Activated naive CD8-positive, alpha-beta T cell (primary cell): ENCODE results near the gene PHTF2.
"Not testable (repeated sequence)": the region's sequence is repeated elsewhere in the genome, so short reads cannot be mapped to it uniquely, and the experiment has no call there.

Experiments
- H3K27ac Mint-ChIP-seq: one replicate; pipeline ENCODE4 v1.8.0; 2021; ENCODE audit warnings: mixed read lengths
- H3K27me3 Mint-ChIP-seq: one replicate; pipeline ENCODE4 v1.8.0; 2021; ENCODE audit warnings: mixed read lengths
- H3K36me3 Mint-ChIP-seq: one replicate; pipeline ENCODE4 v1.8.0; 2021; ENCODE audit warnings: mixed read lengths
- H3K4me1 Mint-ChIP-seq: one replicate; pipeline ENCODE4 v1.8.0; 2021; ENCODE audit warnings: low read depth, mixed read lengths
- H3K4me3 Mint-ChIP-seq: one replicate; pipeline ENCODE4 v1.8.0; 2021; ENCODE audit warnings: mild to moderate bottlenecking, mixed read lengths
- H3K9me3 Mint-ChIP-seq: one replicate; pipeline ENCODE4 v1.8.0; 2021; ENCODE audit warnings: low read depth, mixed read lengths

PHTF2 gene

GRCh38 chr7:77982926-77983550 lies 184.5 kb downstream of the PHTF2 start:
- Mint-ChIP-seq H3K4me3 (no peak overlapping the region), H3K9me3 (no peaks in the 10 kb centered on the region), H3K27me3 (no peaks in the 10 kb centered on the region), H3K4me1 (peaks cover 2% of the 10 kb centered on the region), H3K27ac (no peak overlapping the region), H3K36me3 (no peaks in the 10 kb centered on the region)

GRCh38 chr7:77983973-77984372 lies 185.4 kb downstream of the PHTF2 start:
- Mint-ChIP-seq H3K4me1 (peaks cover 2% of the 10 kb centered on the region), H3K9me3 (no peaks in the 10 kb centered on the region), H3K4me3 (no peak overlapping the region), H3K27me3 (no peaks in the 10 kb centered on the region), H3K36me3 (no peaks in the 10 kb centered on the region), H3K27ac (no peak overlapping the region)

- Mint-ChIP-seq H3K4me1 (peaks cover 2% of the 10 kb centered on the region), H3K9me3 (no peaks in the 10 kb centered on the region), H3K36me3 (no peaks in the 10 kb centered on the region), H3K4me3 (no peak overlapping the region), H3K27me3 (no peaks in the 10 kb centered on the region), H3K27ac (no peak overlapping the region)
Observed at GRCh38 chr7:77985232-77985973, 186.8 kb downstream of the PHTF2 start.

GRCh38 chr7:77985974-77986339 lies 187.4 kb downstream of the PHTF2 start:
- no peaks in the 10 kb centered on the region for H3K9me3 Mint-ChIP-seq
- peaks cover 2% of the 10 kb centered on the region for H3K4me1 Mint-ChIP-seq
- no peaks in the 10 kb centered on the region for H3K27me3 Mint-ChIP-seq
- H3K4me3 Mint-ChIP-seq: no peak overlapping the region
- no peaks in the 10 kb centered on the region for H3K36me3 Mint-ChIP-seq
- H3K27ac Mint-ChIP-seq: no peak overlapping the region

- no peak overlapping the region for H3K4me3 Mint-ChIP-seq
- no peaks in the 10 kb centered on the region for H3K9me3 Mint-ChIP-seq
- no peaks in the 10 kb centered on the region for H3K36me3 Mint-ChIP-seq
- H3K27ac Mint-ChIP-seq: no peak overlapping the region
- no peaks in the 10 kb centered on the region for H3K4me1 Mint-ChIP-seq
- H3K27me3 Mint-ChIP-seq: no peaks in the 10 kb centered on the region
Observed at GRCh38 chr7:77989981-77990566, 191.5 kb downstream of the PHTF2 start.

- no peak overlapping the region for H3K27ac Mint-ChIP-seq
- no peaks in the 10 kb centered on the region for H3K27me3 Mint-ChIP-seq
- H3K4me1 Mint-ChIP-seq: no peaks in the 10 kb centered on the region
- no peak overlapping the region for H3K4me3 Mint-ChIP-seq
- no peaks in the 10 kb centered on the region for H3K36me3 Mint-ChIP-seq
- H3K9me3 Mint-ChIP-seq: no peaks in the 10 kb centered on the region
Observed at GRCh38 chr7:77991656-77992055, 193.1 kb downstream of the PHTF2 start.

GRCh38 chr7:77993838-77994237 lies 195.3 kb downstream of the PHTF2 start:
- peaks cover under 1% of the 10 kb centered on the region for H3K9me3 Mint-ChIP-seq
- H3K4me1 Mint-ChIP-seq: no peaks in the 10 kb centered on the region
- H3K36me3 Mint-ChIP-seq: no peaks in the 10 kb centered on the region
- H3K27me3 Mint-ChIP-seq: no peaks in the 10 kb centered on the region
- H3K4me3 Mint-ChIP-seq: no peak overlapping the region
- H3K27ac Mint-ChIP-seq: no peak overlapping the region

GRCh38 chr7:77995717-77996116 lies 197.1 kb downstream of the PHTF2 start:
- no peaks in the 10 kb centered on the region for H3K4me1 Mint-ChIP-seq
- no peak overlapping the region for H3K4me3 Mint-ChIP-seq
- H3K27me3 Mint-ChIP-seq: no peaks in the 10 kb centered on the region
- no peak overlapping the region for H3K27ac Mint-ChIP-seq
- peaks cover 7% of the 10 kb centered on the region for H3K9me3 Mint-ChIP-seq
- H3K36me3 Mint-ChIP-seq: no peaks in the 10 kb centered on the region

GRCh38 chr7:77999168-77999567 lies 200.6 kb downstream of the PHTF2 start:
- not testable (repeated sequence) for H3K27me3 Mint-ChIP-seq, H3K4me1 Mint-ChIP-seq, H3K9me3 Mint-ChIP-seq, H3K36me3 Mint-ChIP-seq, H3K4me3 Mint-ChIP-seq, H3K27ac Mint-ChIP-seq

GRCh38 chr7:78002021-78002420 lies 203.4 kb downstream of the PHTF2 start:
- peaks cover 7% of the 10 kb centered on the region for H3K9me3 Mint-ChIP-seq
- no peaks in the 10 kb centered on the region for H3K36me3 Mint-ChIP-seq
- no peak overlapping the region for H3K4me3 Mint-ChIP-seq
- no peaks in the 10 kb centered on the region for H3K27me3 Mint-ChIP-seq
- no peaks in the 10 kb centered on the region for H3K4me1 Mint-ChIP-seq
- H3K27ac Mint-ChIP-seq: no peak overlapping the region

- Mint-ChIP-seq H3K4me3 (no peak overlapping the region), H3K27me3 (no peaks in the 10 kb centered on the region), H3K9me3 (peaks cover 7% of the 10 kb centered on the region), H3K4me1 (no peaks in the 10 kb centered on the region), H3K27ac (no peak overlapping the region), H3K36me3 (no peaks in the 10 kb centered on the region)
Observed at GRCh38 chr7:78002715-78003114, 204.1 kb downstream of the PHTF2 start.

- H3K27me3 Mint-ChIP-seq: no peaks in the 10 kb centered on the region
- no peaks in the 10 kb centered on the region for H3K36me3 Mint-ChIP-seq
- no peaks in the 10 kb centered on the region for H3K9me3 Mint-ChIP-seq
- no peaks in the 10 kb centered on the region for H3K4me1 Mint-ChIP-seq
- H3K27ac Mint-ChIP-seq: no peak overlapping the region
- no peak overlapping the region for H3K4me3 Mint-ChIP-seq
Observed at GRCh38 chr7:78006063-78006755, 207.6 kb downstream of the PHTF2 start.
